Measurements from ENCODE around the gene PARD6A. TPM values are rescaled to one million over a fixed set of nuclear protein-coding genes. Genes with fewer than 3 reads are reported as not detected.

PARD6A gene
- total and polyA plus RNA-seq, 2 experiments from 2014 or later = 1.1 to 1.8 TPM

GRCh38 chr16:67702130-67702529 is 41.4 kb downstream of the PARD6A start:
- no peak overlapping the region for H3K27ac ChIP-seq
- H3K9me3 ChIP-seq (ENCODE audit: low read depth) = no peaks in the 10 kb centered on the region
- no peak overlapping the region for H3K4me2 ChIP-seq
- no peak for DNase-seq (ENCODE audit: low spot score)
- H3K4me1 ChIP-seq (ENCODE audit: insufficient read depth) = no peaks in the 10 kb centered on the region
- H3K4me3 ChIP-seq = no peak overlapping the region
- H2AFZ ChIP-seq = no peak overlapping the region
- TF ChIP-seq EZH2 (IDR thresholded peaks at IDR 0.05; ENCODE audit: borderline replicate concordance) = no peak
- no peak for TF ChIP-seq EZH2phosphoT487 (IDR thresholded peaks at IDR 0.05; ENCODE audit: low read depth, severe bottlenecking, unreplicated experiment)
- TF ChIP-seq CTCF (IDR thresholded peaks at IDR 0.05; ENCODE audit: poor library complexity) = no peak
- H3K36me3 ChIP-seq (replicated peaks; ENCODE audit: insufficient read depth, low read depth) = no peaks in the 10 kb centered on the region
- 89% methylated on average over 4 of the region's 4 CpGs for WGBS (ENCODE audit: low lambda C conversion rate, missing lambda C conversion rate)
- no peaks in the 10 kb centered on the region for H3K27me3 ChIP-seq
- H3K79me2 ChIP-seq = peaks cover 23% of the 10 kb centered on the region
- H4K20me1 ChIP-seq (ENCODE audit: insufficient read depth, poor library complexity, severe bottlenecking) = no peaks in the 10 kb centered on the region
- H3K9me2 ChIP-seq (replicated peaks; ENCODE audit: insufficient read depth) = no peaks in the 10 kb centered on the region

- Histone ChIP-seq H3K9me2 (replicated peaks; ENCODE audit: insufficient read depth) (no peaks in the 10 kb centered on the region), H3K27me3 (no peaks in the 10 kb centered on the region), H3K79me2 (peaks cover 30% of the 10 kb centered on the region), H3K4me2 (no peak overlapping the region), H3K36me3 (replicated peaks; ENCODE audit: insufficient read depth, low read depth) (no peaks in the 10 kb centered on the region), H4K20me1 (ENCODE audit: insufficient read depth, poor library complexity, severe bottlenecking) (no peaks in the 10 kb centered on the region), H2AFZ (no peak overlapping the region), H3K27ac (no peak overlapping the region), H3K4me1 (ENCODE audit: insufficient read depth) (no peaks in the 10 kb centered on the region), H3K4me3 (no peak overlapping the region), H3K9me3 (ENCODE audit: low read depth) (no peaks in the 10 kb centered on the region)
- 88% methylated on average over 2 of the region's 2 CpGs for WGBS (ENCODE audit: low lambda C conversion rate, missing lambda C conversion rate)
- no peak for DNase-seq (ENCODE audit: low spot score)
- no peak for TF ChIP-seq EZH2phosphoT487 (IDR thresholded peaks at IDR 0.05; ENCODE audit: low read depth, severe bottlenecking, unreplicated experiment)
- TF ChIP-seq CTCF (IDR thresholded peaks at IDR 0.05; ENCODE audit: poor library complexity) = no peak
Measured at GRCh38 chr16:67703626-67704025, 42.9 kb downstream of the PARD6A start.

GRCh38 chr16:67704110-67704509 is 43.4 kb downstream of the PARD6A start:
- Histone ChIP-seq H4K20me1 (ENCODE audit: insufficient read depth, poor library complexity, severe bottlenecking) (no peaks in the 10 kb centered on the region), H3K4me2 (no peak overlapping the region), H3K4me1 (ENCODE audit: insufficient read depth) (no peaks in the 10 kb centered on the region), H3K4me3 (no peak overlapping the region), H3K9me2 (replicated peaks; ENCODE audit: insufficient read depth) (no peaks in the 10 kb centered on the region), H3K27me3 (no peaks in the 10 kb centered on the region), H3K79me2 (peaks cover 30% of the 10 kb centered on the region), H3K27ac (no peak overlapping the region), H2AFZ (no peak overlapping the region), H3K36me3 (replicated peaks; ENCODE audit: insufficient read depth, low read depth) (no peaks in the 10 kb centered on the region), H3K9me3 (ENCODE audit: low read depth) (no peaks in the 10 kb centered on the region)
- DNase-seq (ENCODE audit: low spot score) = no peak
- no peak for TF ChIP-seq EZH2phosphoT487 (IDR thresholded peaks at IDR 0.05; ENCODE audit: low read depth, severe bottlenecking, unreplicated experiment)
- TF ChIP-seq EZH2 (IDR thresholded peaks at IDR 0.05; ENCODE audit: borderline replicate concordance) = no peak
- no peak for TF ChIP-seq CTCF (IDR thresholded peaks at IDR 0.05; ENCODE audit: poor library complexity)
- 86% methylated on average over 5 of the region's 5 CpGs for WGBS (ENCODE audit: low lambda C conversion rate, missing lambda C conversion rate)

GRCh38 chr16:67707210-67707609 is 46.5 kb downstream of the PARD6A start:
- 93% methylated on average over 4 of the region's 4 CpGs for WGBS (ENCODE audit: low lambda C conversion rate, missing lambda C conversion rate)
- H3K27ac ChIP-seq = no peak overlapping the region
- no peaks in the 10 kb centered on the region for H3K36me3 ChIP-seq (replicated peaks; ENCODE audit: insufficient read depth, low read depth)
- H3K79me2 ChIP-seq = peaks cover 30% of the 10 kb centered on the region
- no peaks in the 10 kb centered on the region for H3K4me1 ChIP-seq (ENCODE audit: insufficient read depth)
- no peaks in the 10 kb centered on the region for H4K20me1 ChIP-seq (ENCODE audit: insufficient read depth, poor library complexity, severe bottlenecking)
- no peaks in the 10 kb centered on the region for H3K9me3 ChIP-seq (ENCODE audit: low read depth)
- no peak overlapping the region for H2AFZ ChIP-seq
- no peak overlapping the region for H3K4me3 ChIP-seq
- TF ChIP-seq CTCF (IDR thresholded peaks at IDR 0.05; ENCODE audit: poor library complexity) (no peak), EZH2phosphoT487 (IDR thresholded peaks at IDR 0.05; ENCODE audit: low read depth, severe bottlenecking, unreplicated experiment) (no peak), EZH2 (IDR thresholded peaks at IDR 0.05; ENCODE audit: borderline replicate concordance) (no peak)
- H3K9me2 ChIP-seq (replicated peaks; ENCODE audit: insufficient read depth) = no peaks in the 10 kb centered on the region
- DNase-seq (ENCODE audit: low spot score) = no peak
- H3K4me2 ChIP-seq = no peak overlapping the region
- no peaks in the 10 kb centered on the region for H3K27me3 ChIP-seq
